ENCODE results near the gene TAS1R3. TPM values are rescaled to one million over a fixed set of nuclear protein-coding genes. Genes with fewer than 3 reads are reported as not detected.

Gene TAS1R3
- total RNA-seq, 3 donors from 2014 or later (not counting 1 experiment from before 2014, with no cell fraction given): 0.66 to 1.4 (median 1.3) TPM

DNA sequence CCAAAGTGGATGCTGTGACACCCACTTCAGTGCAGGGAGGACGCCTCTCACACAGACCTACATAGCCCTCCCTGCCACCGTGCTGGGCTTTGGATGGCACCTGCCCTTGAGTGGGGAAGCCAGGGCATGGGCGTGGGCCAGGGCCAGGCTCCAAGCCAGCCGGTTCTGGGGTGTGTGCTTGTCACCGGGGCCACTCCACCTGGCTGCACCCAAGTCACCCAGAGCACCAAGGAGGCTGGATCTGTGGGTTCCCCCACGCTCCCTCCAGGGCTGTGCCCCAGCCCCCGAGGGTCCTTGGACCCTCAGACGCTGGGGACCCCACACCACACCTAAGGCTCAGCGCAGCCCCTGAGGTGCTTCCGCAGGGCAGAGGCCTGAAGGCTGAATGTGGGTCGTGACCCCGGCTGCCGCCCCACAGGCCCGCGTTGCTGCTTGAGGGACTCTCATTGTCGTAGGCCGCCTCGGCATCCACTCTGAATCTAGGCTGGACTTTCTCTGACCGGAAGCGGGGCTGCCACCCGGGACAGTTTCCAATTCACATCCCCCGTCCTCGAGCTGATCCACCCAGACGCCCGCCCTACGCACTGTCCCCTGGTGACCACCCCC lies 25.8 kb downstream of the TAS1R3 start:
- no peak overlapping the region for H3K27ac ChIP-seq (ENCODE audit: low read length)
- intact Hi-C loops (cut with micrococcal nuclease): no loop called here
- DNase-seq (no peak), ATAC-seq (no peak)
- peaks cover 31% of the 10 kb centered on the region for H3K4me1 ChIP-seq (ENCODE audit: control insufficient read depth, insufficient read depth, low read length)
- Mint-ChIP-seq H3K4me1 (peaks cover 0 to 26% of the 10 kb centered on the region in 2 donors), H3K36me3 (no peaks in the 10 kb centered on the region), H3K9me3 (no peaks in the 10 kb centered on the region), H3K27ac (no peak overlapping the region), H3K4me3 (no peak overlapping the region), H3K27me3 (ENCODE audit: low read depth in 2 of 2) (peaks cover 12 to 20% of the 10 kb centered on the region in 2 donors)
- TF ChIP-seq, protein P1, sequence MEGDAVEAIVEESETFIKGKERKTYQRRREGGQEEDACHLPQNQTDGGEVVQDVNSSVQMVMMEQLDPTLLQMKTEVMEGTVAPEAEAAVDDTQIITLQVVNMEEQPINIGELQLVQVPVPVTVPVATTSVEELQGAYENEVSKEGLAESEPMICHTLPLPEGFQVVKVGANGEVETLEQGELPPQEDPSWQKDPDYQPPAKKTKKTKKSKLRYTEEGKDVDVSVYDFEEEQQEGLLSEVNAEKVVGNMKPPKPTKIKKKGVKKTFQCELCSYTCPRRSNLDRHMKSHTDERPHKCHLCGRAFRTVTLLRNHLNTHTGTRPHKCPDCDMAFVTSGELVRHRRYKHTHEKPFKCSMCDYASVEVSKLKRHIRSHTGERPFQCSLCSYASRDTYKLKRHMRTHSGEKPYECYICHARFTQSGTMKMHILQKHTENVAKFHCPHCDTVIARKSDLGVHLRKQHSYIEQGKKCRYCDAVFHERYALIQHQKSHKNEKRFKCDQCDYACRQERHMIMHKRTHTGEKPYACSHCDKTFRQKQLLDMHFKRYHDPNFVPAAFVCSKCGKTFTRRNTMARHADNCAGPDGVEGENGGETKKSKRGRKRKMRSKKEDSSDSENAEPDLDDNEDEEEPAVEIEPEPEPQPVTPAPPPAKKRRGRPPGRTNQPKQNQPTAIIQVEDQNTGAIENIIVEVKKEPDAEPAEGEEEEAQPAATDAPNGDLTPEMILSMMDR (IDR thresholded peaks at IDR 0.05): no peak
- peaks cover 39% of the 10 kb centered on the region for H3K27me3 ChIP-seq (ENCODE audit: control insufficient read depth, insufficient read depth, low read length)
- no peak overlapping the region for H3K4me3 ChIP-seq (ENCODE audit: low read length)
- no peaks in the 10 kb centered on the region for H3K9me3 ChIP-seq (ENCODE audit: control insufficient read depth, insufficient read depth, low read length)
- H3K36me3 ChIP-seq (ENCODE audit: control insufficient read depth, insufficient read depth, low read length): no peaks in the 10 kb centered on the region
- WGBS (ENCODE audit: insufficient coverage): 76% methylated on average over 26 of the region's 26 CpGs

DNA sequence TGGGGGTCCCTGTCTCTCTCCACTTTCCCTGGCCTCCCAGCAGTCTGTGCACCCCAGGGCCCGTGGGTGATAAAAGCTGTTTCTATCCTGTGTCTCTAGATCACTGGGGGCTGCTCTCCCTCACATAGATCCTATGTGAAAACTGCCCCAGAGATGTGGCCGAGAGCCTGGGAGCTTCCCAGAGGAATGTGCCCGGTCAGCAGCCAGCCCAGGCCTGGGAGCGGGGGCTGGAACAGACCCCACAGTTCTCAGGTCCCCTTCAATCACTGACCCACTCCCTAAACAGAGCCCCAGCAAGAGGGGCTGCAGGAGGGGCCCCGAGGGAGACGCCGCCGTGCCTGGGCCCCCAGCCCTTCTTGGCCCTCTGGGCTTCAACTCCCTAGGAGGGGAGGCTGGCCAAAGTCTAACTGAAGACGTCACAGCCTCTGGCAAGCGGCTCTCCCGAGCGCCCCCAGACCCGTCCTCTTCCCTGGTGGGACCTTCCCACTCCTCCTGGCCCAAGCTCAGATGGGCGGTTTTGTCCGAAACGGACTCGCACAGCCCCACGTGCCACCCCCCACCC lies 26.9 kb downstream of the TAS1R3 start:
- peaks cover 26% of the 10 kb centered on the region for H3K4me1 ChIP-seq (ENCODE audit: control insufficient read depth, insufficient read depth, low read length)
- no peak for ATAC-seq
- no peak overlapping the region for H3K27ac ChIP-seq (ENCODE audit: low read length)
- H3K36me3 ChIP-seq (ENCODE audit: control insufficient read depth, insufficient read depth, low read length): no peaks in the 10 kb centered on the region
- 30% methylated on average over 18 of the region's 18 CpGs for WGBS (ENCODE audit: insufficient coverage)
- H3K4me1 Mint-ChIP-seq: peaks cover 0 to 16% of the 10 kb centered on the region in 2 donors
- peaks cover 33% of the 10 kb centered on the region for H3K27me3 ChIP-seq (ENCODE audit: control insufficient read depth, insufficient read depth, low read length)
- H3K9me3 Mint-ChIP-seq: no peaks in the 10 kb centered on the region
- no peak overlapping the region for H3K4me3 ChIP-seq (ENCODE audit: low read length)
- no peaks in the 10 kb centered on the region for H3K36me3 Mint-ChIP-seq
- peaks cover 12 to 17% of the 10 kb centered on the region in 2 donors for H3K27me3 Mint-ChIP-seq (ENCODE audit: low read depth in 2 of 2)
- H3K4me3 Mint-ChIP-seq: no peak overlapping the region
- H3K27ac Mint-ChIP-seq: no peak overlapping the region
- TF ChIP-seq, protein P1 (IDR thresholded peaks at IDR 0.05): no peak
- H3K9me3 ChIP-seq (ENCODE audit: control insufficient read depth, insufficient read depth, low read length): no peaks in the 10 kb centered on the region
- intact Hi-C loops (cut with micrococcal nuclease): no loop called here
- no peak for DNase-seq

DNA sequence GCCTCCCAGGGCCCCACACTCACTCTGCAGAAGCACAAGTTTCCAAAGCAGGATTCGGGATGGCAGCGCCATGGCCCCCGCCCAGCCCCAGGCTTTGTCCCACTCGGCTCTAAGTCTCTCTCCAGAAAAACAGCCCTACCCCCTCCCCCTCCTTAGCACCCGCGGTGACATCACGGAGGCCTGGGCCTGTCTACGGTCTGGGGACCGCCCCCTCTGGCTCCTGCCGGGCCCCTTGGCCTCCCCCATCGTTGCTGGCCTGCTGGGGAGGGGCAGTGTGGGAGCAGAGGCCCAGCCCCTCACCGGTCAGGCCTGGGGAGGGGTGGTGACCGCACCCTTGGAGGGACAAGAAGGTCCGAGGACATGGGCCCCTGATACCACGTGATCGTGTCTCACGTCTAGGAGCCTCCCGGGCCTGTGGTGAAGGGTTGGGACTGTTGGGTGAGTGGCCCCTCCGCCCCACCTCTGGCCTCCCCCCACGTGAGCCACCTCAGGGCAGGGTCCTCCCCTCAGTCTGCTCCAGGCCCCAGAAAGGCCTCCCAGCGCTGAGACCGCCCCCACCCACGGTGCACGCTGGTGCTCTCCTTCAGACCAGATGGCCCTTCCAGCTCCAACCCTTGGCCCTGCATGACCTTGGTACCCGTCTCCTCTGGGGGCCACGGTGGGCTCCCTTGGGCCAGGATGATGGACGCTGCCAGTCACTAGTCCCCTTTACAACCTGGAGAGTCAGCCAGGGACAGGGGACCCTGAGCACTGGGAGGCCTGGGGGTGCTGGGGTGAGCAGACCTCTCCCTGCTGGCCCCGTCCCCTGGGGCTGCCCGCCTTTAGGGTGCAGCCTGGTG lies 27.6 kb downstream of the TAS1R3 start, which contains the start of gene MXRA8:
TSS of gene MXRA8 (minus strand) at position 123 of the 839 bp plus-strand sequence. CDS start at position 72, 51 bp downstream.
- no peaks in the 10 kb centered on the region for H3K36me3 ChIP-seq (ENCODE audit: control insufficient read depth, insufficient read depth, low read length)
- DNase-seq (no peak), ATAC-seq (peak in 2 of 3 donors; percentile 42 to 52)
- Mint-ChIP-seq H3K27ac (no peak within 1 kb of the TSS), H3K27me3 (ENCODE audit: low read depth in 2 of 2) (peaks cover 12 to 17% of the 10 kb centered on the region in 2 donors), H3K36me3 (no peaks in the 10 kb centered on the region), H3K9me3 (no peaks in the 10 kb centered on the region), H3K4me3 (no peak within 1 kb of the TSS), H3K4me1 (peaks cover 0 to 15% of the 10 kb centered on the region in 2 donors)
- H3K9me3 ChIP-seq (ENCODE audit: control insufficient read depth, insufficient read depth, low read length): no peaks in the 10 kb centered on the region
- H3K4me3 ChIP-seq (ENCODE audit: low read length): no peak within 1 kb of the TSS
- peaks cover 22% of the 10 kb centered on the region for H3K4me1 ChIP-seq (ENCODE audit: control insufficient read depth, insufficient read depth, low read length)
- no peak within 1 kb of the TSS for H3K27ac ChIP-seq (ENCODE audit: low read length)
- H3K27me3 ChIP-seq (ENCODE audit: control insufficient read depth, insufficient read depth, low read length): peaks cover 26% of the 10 kb centered on the region
- WGBS (ENCODE audit: insufficient coverage): 34% methylated on average over 29 of the region's 29 CpGs
- intact Hi-C loops (cut with micrococcal nuclease): no loop called here
- TF ChIP-seq, protein P1 (IDR thresholded peaks at IDR 0.05): no peak

Measured in natural killer cell (primary cell).